HEK293 (cell line): ENCODE measurements around the gene TREX2.

Experiments used
- CTCF ChIA-PET: fragments of 350-600 bp; formaldehyde crosslinking; extraction: SDS; loops from one replicate; lab custom pipeline; 2021; ENCODE audit warnings: antibody characterized with exemption; lab: Yijun Ruan, JAX
- POLR2A ChIA-PET: fragments of 300-600 bp; formaldehyde crosslinking; extraction: SDS; loops from one replicate; lab custom pipeline; 2020; ENCODE audit warnings: antibody characterized with exemption, inconsistent platforms; lab: Yijun Ruan, JAX
- H3K27ac ChIP-seq: fragments of 200-500 bp; sonication (Bioruptor generic); 2 replicates; pipeline ENCODE4 v1.5.1; 2014; ENCODE audit warnings: low read depth, low read length, control low read depth, inconsistent platforms; ENCODE audit errors: extremely low read depth
- H3K36me3 ChIP-seq, 2 experiments: fragments of 200-500 bp in 1 of 2; sonication (Bioruptor generic) in 1 of 2; 1 replicate in 1 of 2; 2 replicates in 1 of 2; pipeline ENCODE4 v1.5.1; 2014 to 2017; ENCODE audit warnings: inconsistent platforms in 2 of 2, low read length in 2 of 2; ENCODE audit not compliant: control insufficient read depth in 2 of 2, insufficient read depth in 1 of 2
- H3K4me1 ChIP-seq: fragments of 200-500 bp; sonication (Bioruptor generic); 2 replicates; pipeline ENCODE4 v1.5.1; 2014; ENCODE audit warnings: mild to moderate bottlenecking, low read length, inconsistent platforms; ENCODE audit not compliant: control insufficient read depth, insufficient read depth
- H3K4me3 ChIP-seq: 2 replicates; pipeline ENCODE4 v1.5.1; 2011; ENCODE audit warnings: low read depth, mild to moderate bottlenecking, control low read depth, low read length, moderate library complexity
- H3K9me3 ChIP-seq: fragments of 200-500 bp; sonication (Bioruptor generic); 2 replicates; pipeline ENCODE4 v1.5.1; 2014; ENCODE audit warnings: low read depth, low read length, inconsistent platforms; ENCODE audit not compliant: control insufficient read depth, insufficient read depth
- KLF10 ChIP-seq: fragments of 450-650 bp; IDR thresholded peaks from 2 replicates; pipeline ENCODE4 v1.5.1; 2018; ENCODE audit warnings: missing biosample characterization, mild to moderate bottlenecking, missing genetic modification characterization
- KLF16 ChIP-seq: fragments of 450-650 bp; formaldehyde crosslinking; IDR thresholded peaks from 2 replicates; pipeline ENCODE4 v1.5.1; 2017; ENCODE audit warnings: missing biosample characterization, missing genetic modification characterization
- SCRT1 ChIP-seq: fragments of 450-650 bp; formaldehyde crosslinking; IDR thresholded peaks from 2 replicates; pipeline ENCODE4 v1.5.1; 2016; ENCODE audit warnings: missing biosample characterization, missing genetic modification characterization, borderline replicate concordance
- SP7 ChIP-seq: fragments of 450-650 bp; formaldehyde crosslinking; IDR thresholded peaks from 2 replicates; pipeline ENCODE4 v1.5.1; 2016; ENCODE audit warnings: missing biosample characterization, missing genetic modification characterization
- YY1 ChIP-seq: fragments of 450-650 bp; formaldehyde crosslinking; IDR thresholded peaks from 2 replicates; pipeline ENCODE4 v1.5.1; 2018; ENCODE audit warnings: missing biosample characterization, missing genetic modification characterization
- ZBTB21 ChIP-seq: fragments of 450-650 bp; formaldehyde crosslinking; IDR thresholded peaks from 2 replicates; pipeline ENCODE4 v1.5.1; 2017; ENCODE audit warnings: missing biosample characterization, missing genetic modification characterization
- ZBTB7A ChIP-seq: fragments of 450-650 bp; formaldehyde crosslinking; IDR thresholded peaks from 2 replicates; pipeline ENCODE4 v1.5.1; 2016; ENCODE audit warnings: low read depth, missing biosample characterization, missing genetic modification characterization
- ZNF132 ChIP-seq: fragments of 450-650 bp; formaldehyde crosslinking; IDR thresholded peaks from 2 replicates; pipeline ENCODE4 v1.5.1; 2017; ENCODE audit warnings: missing biosample characterization, missing genetic modification characterization, borderline replicate concordance
- ZNF155 ChIP-seq: fragments of 450-650 bp; formaldehyde crosslinking; IDR thresholded peaks from 2 replicates; pipeline ENCODE4 v1.5.1; 2016; ENCODE audit warnings: missing biosample characterization, missing genetic modification characterization
- ZNF169 ChIP-seq: fragments of 450-650 bp; formaldehyde crosslinking; IDR thresholded peaks from 2 replicates; pipeline ENCODE4 v1.5.1; 2016; ENCODE audit warnings: missing biosample characterization, missing genetic modification characterization
- ZNF211 ChIP-seq: fragments of 450-650 bp; formaldehyde crosslinking; IDR thresholded peaks from 2 replicates; pipeline ENCODE4 v1.5.1; 2016; ENCODE audit warnings: low read depth, missing biosample characterization, missing genetic modification characterization
- ZNF214 ChIP-seq: fragments of 450-650 bp; formaldehyde crosslinking; IDR thresholded peaks from 2 replicates; pipeline ENCODE4 v1.5.1; 2017; ENCODE audit warnings: missing biosample characterization, mild to moderate bottlenecking, missing genetic modification characterization, borderline replicate concordance
- ZNF221 ChIP-seq: fragments of 450-650 bp; formaldehyde crosslinking; IDR thresholded peaks from 2 replicates; pipeline ENCODE4 v1.5.1; 2017; ENCODE audit warnings: missing biosample characterization, missing genetic modification characterization, borderline replicate concordance
- ZNF274 ChIP-seq, 2 experiments: fragments of 200-500 bp in 1 of 2; fragments of 450-650 bp in 1 of 2; sonication (Bioruptor generic) in 1 of 2; formaldehyde crosslinking in 1 of 2; IDR thresholded peaks; 2 replicates each; pipeline versions ENCODE4 v1.5.1 to v1.6.1; 2014 to 2016; ENCODE audit warnings: borderline replicate concordance in 1 of 2, inconsistent platforms in 1 of 2, low read length in 1 of 2, missing biosample characterization in 1 of 2, missing genetic modification characterization in 1 of 2
- ZNF341 ChIP-seq: fragments of 450-650 bp; formaldehyde crosslinking; IDR thresholded peaks from 2 replicates; pipeline ENCODE4; 2016; ENCODE audit warnings: low read depth, missing biosample characterization, missing genetic modification characterization
- ZNF394 ChIP-seq: fragments of 450-650 bp; formaldehyde crosslinking; IDR thresholded peaks from 2 replicates; pipeline ENCODE4 v1.5.1; 2016; ENCODE audit warnings: missing biosample characterization, missing genetic modification characterization, mild to moderate bottlenecking, moderate library complexity, borderline replicate concordance
- ZNF423 ChIP-seq: fragments of 450-650 bp; formaldehyde crosslinking; IDR thresholded peaks from 2 replicates; pipeline ENCODE4 v1.5.1; 2016; ENCODE audit warnings: missing biosample characterization, missing genetic modification characterization
- ZNF449 ChIP-seq: fragments of 450-650 bp; formaldehyde crosslinking; IDR thresholded peaks from 2 replicates; pipeline ENCODE4 v1.5.1; 2017; ENCODE audit warnings: missing biosample characterization, mild to moderate bottlenecking, missing genetic modification characterization, moderate library complexity
- ZNF571 ChIP-seq: fragments of 450-650 bp; formaldehyde crosslinking; IDR thresholded peaks from 2 replicates; pipeline ENCODE4 v1.5.0; 2017; ENCODE audit warnings: missing biosample characterization, missing genetic modification characterization
- ZNF664 ChIP-seq: fragments of 450-650 bp; formaldehyde crosslinking; IDR thresholded peaks from 2 replicates; pipeline ENCODE4 v1.5.1; 2016; ENCODE audit warnings: missing biosample characterization, missing genetic modification characterization
- TF ChIP-seq, protein P1 (sequence below): fragments of 450-650 bp; IDR thresholded peaks from 2 replicates; pipeline ENCODE4 v1.5.1; 2018; ENCODE audit warnings: missing biosample characterization, mild to moderate bottlenecking, missing genetic modification characterization
- TF ChIP-seq, protein P2 (sequence below): fragments of 450-650 bp; formaldehyde crosslinking; IDR thresholded peaks from 2 replicates; pipeline ENCODE4 v1.5.1; 2016; ENCODE audit warnings: missing biosample characterization, missing genetic modification characterization
- TF ChIP-seq, protein P3 (sequence below): fragments of 450-650 bp; formaldehyde crosslinking; IDR thresholded peaks from 2 replicates; pipeline ENCODE4 v1.5.1; 2016; ENCODE audit warnings: missing biosample characterization, missing genetic modification characterization

Gene TREX2

GRCh38 chrX:153408221-153408721 lies 37.6 kb downstream of the TREX2 start:
- Histone ChIP-seq H3K36me3 (no peaks in the 10 kb centered on the region), H3K4me1 (no peaks in the 10 kb centered on the region; the same call in 1 of the 2 replicates), H3K9me3 (no peaks in the 10 kb centered on the region), H3K4me3 (no peak overlapping the region), H3K27ac (no peak overlapping the region)
- CTCF ChIA-PET = interaction anchor here (0.5 to 1.1 kb wide), 2 partner anchors 21 to 101 kb away, joined by 3 read pairs; no protein-coding TSS in a partner anchor
- POLR2A ChIA-PET = no interaction called here
- TF ChIP-seq ZBTB7A (tag by site-specific recombination) (no peak), ZNF211 (tag by site-specific recombination) (no peak), SP7 (no peak), ZNF132 (tag by site-specific recombination) (no peak), KLF16 (tag by site-specific recombination) (no peak), ZNF214 (tag by site-specific recombination) (no peak), ZNF169 (tag by site-specific recombination) (no peak), ZNF221 (tag by site-specific recombination) (no peak), ZNF341 (tag by site-specific recombination) (no peak), ZBTB21 (no peak), ZNF449 (tag by site-specific recombination) (no peak), YY1 (tag by site-specific recombination) (no peak), ZNF571 (tag by site-specific recombination) (no peak), ZNF155 (tag by site-specific recombination) (no peak), ZNF394 (tag by site-specific recombination) (no peak)
- TF ChIP-seq, protein P1, sequence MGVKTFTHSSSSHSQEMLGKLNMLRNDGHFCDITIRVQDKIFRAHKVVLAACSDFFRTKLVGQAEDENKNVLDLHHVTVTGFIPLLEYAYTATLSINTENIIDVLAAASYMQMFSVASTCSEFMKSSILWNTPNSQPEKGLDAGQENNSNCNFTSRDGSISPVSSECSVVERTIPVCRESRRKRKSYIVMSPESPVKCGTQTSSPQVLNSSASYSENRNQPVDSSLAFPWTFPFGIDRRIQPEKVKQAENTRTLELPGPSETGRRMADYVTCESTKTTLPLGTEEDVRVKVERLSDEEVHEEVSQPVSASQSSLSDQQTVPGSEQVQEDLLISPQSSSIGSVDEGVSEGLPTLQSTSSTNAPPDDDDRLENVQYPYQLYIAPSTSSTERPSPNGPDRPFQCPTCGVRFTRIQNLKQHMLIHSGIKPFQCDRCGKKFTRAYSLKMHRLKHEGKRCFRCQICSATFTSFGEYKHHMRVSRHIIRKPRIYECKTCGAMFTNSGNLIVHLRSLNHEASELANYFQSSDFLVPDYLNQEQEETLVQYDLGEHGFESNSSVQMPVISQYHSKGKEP = no peak
- TF ChIP-seq, protein P2, sequence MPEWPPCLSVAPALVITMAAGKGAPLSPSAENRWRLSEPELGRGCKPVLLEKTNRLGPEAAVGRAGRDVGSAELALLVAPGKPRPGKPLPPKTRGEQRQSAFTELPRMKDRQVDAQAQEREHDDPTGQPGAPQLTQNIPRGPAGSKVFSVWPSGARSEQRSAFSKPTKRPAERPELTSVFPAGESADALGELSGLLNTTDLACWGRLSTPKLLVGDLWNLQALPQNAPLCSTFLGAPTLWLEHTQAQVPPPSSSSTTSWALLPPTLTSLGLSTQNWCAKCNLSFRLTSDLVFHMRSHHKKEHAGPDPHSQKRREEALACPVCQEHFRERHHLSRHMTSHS = no peak
- TF ChIP-seq, protein P3, sequence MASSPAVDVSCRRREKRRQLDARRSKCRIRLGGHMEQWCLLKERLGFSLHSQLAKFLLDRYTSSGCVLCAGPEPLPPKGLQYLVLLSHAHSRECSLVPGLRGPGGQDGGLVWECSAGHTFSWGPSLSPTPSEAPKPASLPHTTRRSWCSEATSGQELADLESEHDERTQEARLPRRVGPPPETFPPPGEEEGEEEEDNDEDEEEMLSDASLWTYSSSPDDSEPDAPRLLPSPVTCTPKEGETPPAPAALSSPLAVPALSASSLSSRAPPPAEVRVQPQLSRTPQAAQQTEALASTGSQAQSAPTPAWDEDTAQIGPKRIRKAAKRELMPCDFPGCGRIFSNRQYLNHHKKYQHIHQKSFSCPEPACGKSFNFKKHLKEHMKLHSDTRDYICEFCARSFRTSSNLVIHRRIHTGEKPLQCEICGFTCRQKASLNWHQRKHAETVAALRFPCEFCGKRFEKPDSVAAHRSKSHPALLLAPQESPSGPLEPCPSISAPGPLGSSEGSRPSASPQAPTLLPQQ (tag by site-specific recombination) = no peak

DNA sequence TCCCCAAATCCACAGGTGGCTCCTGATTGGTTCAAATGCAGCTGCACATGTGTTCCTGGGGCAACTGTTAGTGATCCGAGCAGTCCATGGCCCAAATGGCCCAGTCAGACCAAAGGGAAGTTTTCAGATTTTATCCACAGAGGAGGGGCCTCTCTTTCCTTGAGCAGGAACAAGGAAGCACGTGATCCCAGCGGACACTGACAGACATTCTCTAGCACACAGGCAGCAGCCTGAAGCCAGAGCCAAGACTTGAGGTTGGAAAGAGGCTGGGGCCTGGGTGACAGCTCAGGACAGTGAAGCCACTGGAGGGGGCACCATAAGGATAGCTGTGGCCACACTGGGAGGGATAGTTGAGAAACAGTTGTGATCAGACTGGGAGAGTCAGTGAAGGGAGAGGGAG lies 38.1 kb downstream of the TREX2 start:
- CTCF ChIA-PET = interaction anchor here (1.0 kb wide), 1 partner anchor 31 kb away, joined by 3 read pairs; no protein-coding TSS in a partner anchor
- TF ChIP-seq ZNF274 (IDR thresholded peaks at IDR 0.05; ENCODE audit: low read length) (no peak), ZNF274 (tag by site-specific recombination; IDR thresholded peaks at IDR 0.05; ENCODE audit: borderline replicate concordance) (no peak), ZNF664 (tag by site-specific recombination) (no peak), ZNF423 (tag by site-specific recombination) (no peak), KLF10 (no peak), SCRT1 (tag by site-specific recombination) (0 out of 2 replicates have a peak, but pooled peaks have one; percentile 53)
- no peak overlapping the region for H3K4me3 ChIP-seq

More for the DNA sequence above, 38.1 kb downstream of the TREX2 start:
- H3K4me1 ChIP-seq = no peaks in the 10 kb centered on the region; the same call in 1 of the 2 replicates
- H3K36me3 ChIP-seq = no peaks in the 10 kb centered on the region
- POLR2A ChIA-PET = no interaction called here
- no peaks in the 10 kb centered on the region for H3K9me3 ChIP-seq
- no peak overlapping the region for H3K27ac ChIP-seq
